GM18873 (cell line): ENCODE results near the gene RAP1GAP2.

ENCODE experiments used
- ATAC-seq: cut with Tn5 transposase; IDR thresholded peaks from one replicate; pipeline ENCODE4 v1.9.1; 2021; ENCODE audit warnings: mild to moderate bottlenecking, moderate library complexity, moderate number of reproducible peaks; ENCODE audit not compliant: unreplicated experiment, low FRiP score

The RAP1GAP2 gene

GRCh38 chr17:2905696-2906501 lies 109.7 kb downstream of the RAP1GAP2 start:
- ATAC-seq, result no peak

GRCh38 chr17:2906901-2907300 lies 110.7 kb downstream of the RAP1GAP2 start:
- no peak for ATAC-seq

GRCh38 chr17:2909175-2909845 lies 113.1 kb downstream of the RAP1GAP2 start:
- no peak for ATAC-seq

- ATAC-seq, result no peak
Observed at GRCh38 chr17:2909846-2910234, 113.6 kb downstream of the RAP1GAP2 start.

- no peak for ATAC-seq
Observed at GRCh38 chr17:2911035-2911754, 115.0 kb downstream of the RAP1GAP2 start.

GRCh38 chr17:2911755-2912111 lies 115.5 kb downstream of the RAP1GAP2 start:
- no peak for ATAC-seq

GRCh38 chr17:2912754-2913153 lies 116.5 kb downstream of the RAP1GAP2 start:
- no peak for ATAC-seq

GRCh38 chr17:2916461-2916860 lies 120.2 kb downstream of the RAP1GAP2 start:
- ATAC-seq, result no peak

GRCh38 chr17:2921443-2921842 lies 125.2 kb downstream of the RAP1GAP2 start:
- no peak for ATAC-seq

- no peak for ATAC-seq
Observed at GRCh38 chr17:2924211-2924610, 128.0 kb downstream of the RAP1GAP2 start.

- ATAC-seq, result no peak
Observed at GRCh38 chr17:2925011-2925410, 128.8 kb downstream of the RAP1GAP2 start.

GRCh38 chr17:2926019-2926650 lies 129.9 kb downstream of the RAP1GAP2 start:
- no peak for ATAC-seq

- ATAC-seq, result no peak
Observed at GRCh38 chr17:2928294-2928890, 132.2 kb downstream of the RAP1GAP2 start.

GRCh38 chr17:2929881-2930533 lies 133.8 kb downstream of the RAP1GAP2 start:
- ATAC-seq, result no peak

- ATAC-seq, result no peak
Observed at GRCh38 chr17:2931876-2932275, 135.6 kb downstream of the RAP1GAP2 start.

- ATAC-seq, result no peak
Observed at GRCh38 chr17:2932946-2933345, 136.7 kb downstream of the RAP1GAP2 start.

- ATAC-seq, result no peak
Observed at GRCh38 chr17:2933606-2934005, 137.4 kb downstream of the RAP1GAP2 start.

GRCh38 chr17:2935632-2936031 lies 139.4 kb downstream of the RAP1GAP2 start:
- ATAC-seq, result no peak

- no peak for ATAC-seq
Observed at GRCh38 chr17:2936351-2936750, 140.1 kb downstream of the RAP1GAP2 start.

- no peak for ATAC-seq
Observed at GRCh38 chr17:2936771-2937321, 140.6 kb downstream of the RAP1GAP2 start.
